T-helper 2 cell treated with Interferon-gamma antibody and Interleukin-4, amounts not matched to agents 5 μg/mL and 100 μg/mL, for 36 hours (primary cell): ENCODE data around the gene ZDHHC19.
"Not testable (repeated sequence)": the region's sequence is repeated elsewhere in the genome, so short reads cannot be mapped to it uniquely, and the experiment has no call there.

ENCODE experiments used
- DNase-seq: peaks from one replicate; pipeline ENCODE4 v3.0.0; 2021; ENCODE audit warnings: low spot score
- H3K27ac Mint-ChIP-seq: one replicate; pipeline ENCODE4 v1.8.0; 2021; ENCODE audit warnings: mild to moderate bottlenecking, mixed read lengths
- H3K27me3 Mint-ChIP-seq: one replicate; pipeline ENCODE4 v1.8.0; 2021; ENCODE audit warnings: low read depth, mixed read lengths
- H3K36me3 Mint-ChIP-seq: one replicate; pipeline ENCODE4 v1.8.0; 2021; ENCODE audit warnings: low read depth, mixed read lengths
- H3K4me1 Mint-ChIP-seq: one replicate; pipeline ENCODE4 v1.8.0; 2021; ENCODE audit warnings: low read depth, mixed read lengths
- H3K4me3 Mint-ChIP-seq: one replicate; pipeline ENCODE4 v1.8.0; 2022; ENCODE audit warnings: mild to moderate bottlenecking, moderate library complexity, mixed read lengths
- H3K9me3 Mint-ChIP-seq: one replicate; pipeline ENCODE4 v1.8.0; 2021; ENCODE audit warnings: mixed read lengths

The ZDHHC19 gene

DNA sequence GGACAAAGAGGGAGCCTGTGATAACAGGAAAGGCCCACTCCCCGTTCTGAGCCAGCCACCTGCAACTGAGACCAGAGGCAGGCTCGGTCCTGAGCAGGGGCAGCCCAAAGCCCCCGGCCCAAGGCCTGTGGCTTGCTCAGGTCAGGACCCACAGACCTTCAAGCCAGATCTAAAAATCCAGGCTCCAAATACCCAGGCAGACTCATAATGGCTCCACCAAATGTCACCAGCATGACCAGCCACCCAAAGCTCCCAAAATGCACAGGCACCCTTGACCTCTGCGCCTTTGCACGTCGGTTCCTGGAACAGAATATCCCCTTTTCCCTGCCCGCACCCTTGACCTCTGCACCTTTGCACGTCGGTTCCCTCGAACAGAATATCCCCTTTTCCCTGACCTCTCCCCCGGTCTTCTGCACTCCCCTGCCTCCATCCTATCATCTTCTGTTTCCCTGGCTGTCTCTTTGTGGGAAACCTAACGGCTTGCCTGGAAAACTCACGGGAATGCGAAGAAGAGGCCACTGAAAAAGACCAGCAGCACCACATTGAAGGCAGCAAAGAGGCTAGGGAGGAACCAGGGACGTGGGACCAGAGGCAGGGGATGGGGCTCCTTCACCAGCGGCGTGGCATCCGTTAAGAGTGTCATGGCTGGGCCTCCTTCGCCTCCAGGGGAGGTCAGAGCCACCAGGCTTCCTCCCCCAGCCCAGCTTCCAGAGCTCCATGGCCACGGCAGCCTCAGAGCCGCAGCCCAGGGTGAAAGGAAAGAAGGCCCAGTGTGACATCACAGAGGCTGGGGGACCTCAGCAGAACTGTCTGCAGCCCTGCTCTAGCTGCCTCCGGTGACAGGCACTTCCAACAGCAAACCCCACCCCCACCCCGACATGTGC lies at the start of gene ZDHHC19:
Gene ZDHHC19, minus strand, starts transcription at position 728 of the 884 bp plus-strand sequence. Its CDS starts 85 bp downstream, at position 643.
- Mint-ChIP-seq H3K27ac (no peak within 1 kb of the TSS), H3K4me3 (no peak within 1 kb of the TSS), H3K36me3 (no peaks in the 10 kb centered on the region), H3K27me3 (peaks cover 10% of the 10 kb centered on the region), H3K9me3 (no peaks in the 10 kb centered on the region), H3K4me1 (peaks cover 8% of the 10 kb centered on the region)
- no peak for DNase-seq

- H3K4me1 Mint-ChIP-seq: peaks cover 8% of the 10 kb centered on the region
- no peaks in the 10 kb centered on the region for H3K27me3 Mint-ChIP-seq
- no peak overlapping the region for H3K4me3 Mint-ChIP-seq
- DNase-seq: no peak
- no peaks in the 10 kb centered on the region for H3K9me3 Mint-ChIP-seq
- H3K36me3 Mint-ChIP-seq: peaks cover 38% of the 10 kb centered on the region
- no peak overlapping the region for H3K27ac Mint-ChIP-seq
These were observed 49.6 kb upstream of the ZDHHC19 start for GRCh38 chr3:196260784-196261183.

DNA sequence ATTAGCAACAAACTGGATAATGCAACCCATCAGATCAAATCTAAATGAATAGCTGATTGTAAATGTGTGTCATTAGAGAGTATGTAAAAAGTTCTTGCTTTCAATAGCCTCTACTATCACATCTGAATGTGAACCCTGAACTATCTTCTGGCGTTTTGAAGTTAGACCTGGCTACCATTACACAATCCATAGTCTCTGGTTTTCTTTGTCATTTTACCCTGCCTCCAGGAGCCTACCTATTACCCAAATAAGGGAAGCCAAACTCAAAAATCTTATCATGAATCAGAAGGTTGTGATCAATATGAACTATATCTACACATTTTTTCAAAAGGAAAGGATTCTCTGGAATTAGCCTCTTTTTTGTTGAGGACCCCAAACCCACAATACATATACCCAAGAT lies 44.6 kb upstream of the ZDHHC19 start:
- Mint-ChIP-seq H3K27ac (no peak overlapping the region), H3K36me3 (peaks cover 33% of the 10 kb centered on the region), H3K4me1 (peaks cover 9% of the 10 kb centered on the region)

GRCh38 chr3:196254376-196255283 lies 43.4 kb upstream of the ZDHHC19 start:
- no peaks in the 10 kb centered on the region for H3K9me3 Mint-ChIP-seq
- DNase-seq: no peak
- H3K4me1 Mint-ChIP-seq: peaks cover 6% of the 10 kb centered on the region
- no peak overlapping the region for H3K4me3 Mint-ChIP-seq
- H3K27me3 Mint-ChIP-seq: no peaks in the 10 kb centered on the region
- no peak overlapping the region for H3K27ac Mint-ChIP-seq
- peaks cover 33% of the 10 kb centered on the region for H3K36me3 Mint-ChIP-seq

More for the DNA sequence above, 44.6 kb upstream of the ZDHHC19 start:
- Mint-ChIP-seq H3K9me3 (no peaks in the 10 kb centered on the region), H3K4me3 (no peak overlapping the region), H3K27me3 (no peaks in the 10 kb centered on the region)
- no peak for DNase-seq

DNA sequence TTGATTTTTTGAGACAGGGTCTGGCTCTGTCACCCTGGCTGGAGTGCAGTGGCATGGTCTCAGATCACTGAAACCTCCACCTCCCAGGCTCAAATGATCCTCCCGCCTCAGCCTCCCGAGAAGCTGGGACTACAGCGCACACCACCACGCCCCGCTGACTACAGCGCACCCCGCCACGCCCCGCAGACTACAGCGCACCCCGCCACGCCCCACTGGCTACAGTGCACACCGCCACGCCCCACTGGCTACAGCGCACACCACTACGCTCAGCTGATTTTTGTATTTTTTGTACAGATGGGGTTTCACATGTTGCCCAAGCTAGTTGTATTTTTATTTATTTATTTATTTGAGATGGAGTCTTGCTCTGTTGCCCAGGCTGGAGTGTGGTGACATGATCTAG lies 40.7 kb upstream of the ZDHHC19 start:
- Mint-ChIP-seq H3K27me3 (no peaks in the 10 kb centered on the region), H3K36me3 (peaks cover 35% of the 10 kb centered on the region), H3K27ac (no peak overlapping the region), H3K4me3 (no peak overlapping the region), H3K4me1 (peaks cover 5% of the 10 kb centered on the region), H3K9me3 (no peaks in the 10 kb centered on the region)
- DNase-seq: no peak

- Mint-ChIP-seq H3K36me3 (peaks cover 43% of the 10 kb centered on the region), H3K4me3 (no peak overlapping the region), H3K4me1 (no peaks in the 10 kb centered on the region), H3K9me3 (no peaks in the 10 kb centered on the region), H3K27ac (no peak overlapping the region), H3K27me3 (no peaks in the 10 kb centered on the region)
- no peak for DNase-seq
These were observed 35.6 kb upstream of the ZDHHC19 start for GRCh38 chr3:196246612-196247308.

DNA sequence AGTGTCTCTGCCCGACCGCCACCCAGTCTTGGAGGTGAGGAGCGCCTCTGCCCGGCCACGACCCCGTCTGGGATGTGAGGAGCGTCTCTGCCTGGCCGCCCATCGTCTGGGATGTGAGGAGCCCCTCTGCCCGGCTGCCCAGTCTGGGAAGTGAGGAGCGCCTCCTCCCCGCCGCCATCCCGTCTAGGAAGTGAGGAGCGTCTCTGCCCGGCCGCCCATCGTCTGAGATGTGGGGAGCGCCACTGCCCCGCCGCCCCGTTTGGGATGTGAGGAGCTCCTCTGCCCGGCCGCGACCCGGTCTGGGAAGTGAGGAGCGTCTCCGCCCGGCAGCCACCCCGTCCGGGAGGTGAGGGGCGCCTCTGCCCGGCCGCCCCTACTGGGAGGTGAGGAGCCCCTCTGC lies 33.0 kb upstream of the ZDHHC19 start:
- not testable (repeated sequence) for H3K4me1 Mint-ChIP-seq, H3K4me3 Mint-ChIP-seq, H3K9me3 Mint-ChIP-seq, H3K27me3 Mint-ChIP-seq, H3K27ac Mint-ChIP-seq, DNase-seq
- H3K36me3 Mint-ChIP-seq: peaks cover 45% of the 10 kb centered on the region

GRCh38 chr3:196241704-196242103 lies 30.5 kb upstream of the ZDHHC19 start:
- H3K4me3 Mint-ChIP-seq: no peak overlapping the region
- peaks cover 3% of the 10 kb centered on the region for H3K4me1 Mint-ChIP-seq
- H3K36me3 Mint-ChIP-seq: peaks cover 57% of the 10 kb centered on the region
- H3K9me3 Mint-ChIP-seq: no peaks in the 10 kb centered on the region
- no peak for DNase-seq
- H3K27ac Mint-ChIP-seq: no peak overlapping the region
- no peaks in the 10 kb centered on the region for H3K27me3 Mint-ChIP-seq

- Mint-ChIP-seq H3K4me1 (peaks cover 3% of the 10 kb centered on the region), H3K27me3 (no peaks in the 10 kb centered on the region), H3K4me3 (no peak overlapping the region), H3K36me3 (peaks cover 51% of the 10 kb centered on the region), H3K27ac (no peak overlapping the region), H3K9me3 (no peaks in the 10 kb centered on the region)
- DNase-seq: no peak
These were observed 29.2 kb upstream of the ZDHHC19 start for GRCh38 chr3:196240424-196240823.

DNA sequence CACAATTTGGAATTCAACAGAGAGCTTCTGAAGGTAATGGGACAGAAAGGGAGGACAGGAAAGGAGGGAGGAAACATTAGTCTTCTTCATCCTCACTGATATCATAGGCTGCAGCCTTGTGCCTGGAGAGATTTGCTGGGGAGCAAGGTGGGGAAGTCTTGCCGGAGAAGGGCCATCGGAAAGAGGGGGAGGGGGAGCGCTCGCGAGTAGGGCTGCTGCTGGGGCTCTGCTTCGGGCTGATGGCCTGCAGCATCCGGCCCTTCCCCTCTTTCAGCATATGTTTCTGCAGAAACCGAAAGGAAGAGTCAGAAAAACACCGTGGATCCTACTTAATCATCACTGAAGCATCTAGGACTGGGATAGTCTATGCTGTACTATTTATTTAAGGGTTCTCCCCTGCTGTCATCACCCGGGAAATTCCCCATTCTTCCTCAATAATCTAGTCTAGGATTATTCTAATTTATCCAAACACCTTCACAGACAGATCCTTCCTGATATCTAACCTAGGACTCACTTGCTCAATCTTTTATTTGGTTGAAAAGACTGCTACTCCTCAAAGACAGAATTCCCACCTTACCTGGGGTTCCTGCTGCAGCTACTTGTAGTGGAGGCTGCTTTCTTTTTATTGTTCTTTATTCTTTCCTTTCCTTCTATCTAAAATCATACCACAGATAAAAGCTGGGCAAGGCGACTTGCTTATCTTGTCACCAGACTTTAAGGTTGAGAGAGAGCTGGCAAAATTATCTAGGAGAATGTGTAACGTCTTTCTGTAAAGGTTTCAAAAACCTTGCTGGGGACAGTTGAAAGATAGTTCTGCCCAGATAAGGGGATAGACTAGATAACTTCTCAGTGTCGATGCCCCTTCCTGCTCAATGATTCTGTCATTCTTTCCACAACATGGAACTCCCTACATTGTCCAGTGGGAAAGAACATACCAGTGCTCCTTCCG lies 27.7 kb upstream of the ZDHHC19 start:
- DNase-seq: no peak
- Mint-ChIP-seq H3K9me3 (no peaks in the 10 kb centered on the region), H3K27ac (no peak overlapping the region), H3K4me3 (no peak overlapping the region), H3K4me1 (peaks cover 3% of the 10 kb centered on the region), H3K36me3 (peaks cover 45% of the 10 kb centered on the region), H3K27me3 (no peaks in the 10 kb centered on the region)

GRCh38 chr3:196237203-196237602 lies 26.0 kb upstream of the ZDHHC19 start:
- no peaks in the 10 kb centered on the region for H3K27me3 Mint-ChIP-seq
- H3K27ac Mint-ChIP-seq: no peak overlapping the region
- peaks cover 45% of the 10 kb centered on the region for H3K36me3 Mint-ChIP-seq
- H3K4me3 Mint-ChIP-seq: no peak overlapping the region
- no peak for DNase-seq
- no peaks in the 10 kb centered on the region for H3K9me3 Mint-ChIP-seq
- H3K4me1 Mint-ChIP-seq: peaks cover 3% of the 10 kb centered on the region

GRCh38 chr3:196236223-196236622 lies 25.0 kb upstream of the ZDHHC19 start:
- Mint-ChIP-seq H3K27ac (no peak overlapping the region), H3K9me3 (no peaks in the 10 kb centered on the region), H3K36me3 (peaks cover 35% of the 10 kb centered on the region), H3K4me1 (peaks cover 3% of the 10 kb centered on the region), H3K27me3 (no peaks in the 10 kb centered on the region), H3K4me3 (no peak overlapping the region)
- DNase-seq: no peak
